OCI-LY3 (cell line): ENCODE results near the gene DOHH.

ENCODE experiments used
- H2AFZ ChIP-seq: fragments of 200-600, 300-600 bp; shearing (Covaris generic); 2 replicates; pipeline ENCODE4 v1.6.0; 2014; ENCODE audit warnings: antibody characterized with exemption, low read depth, low read length
- H3K27ac ChIP-seq: fragments of 200-600, 300-600 bp; sonication (generic); 2 replicates; pipeline ENCODE4 v1.5.1; 2014; ENCODE audit warnings: mild to moderate bottlenecking, low read length, moderate library complexity, mixed read lengths
- H3K27me3 ChIP-seq: fragments of 200-600, 300-600 bp; sonication (generic); 2 replicates; pipeline ENCODE4 v1.6.1; 2014; ENCODE audit warnings: low read depth, low read length, mixed read lengths
- H3K36me3 ChIP-seq: fragments of 200-600, 300-600 bp; sonication (generic); replicated peaks from 2 replicates; pipeline ENCODE3; 2014; ENCODE audit warnings: low read depth, low read length, mixed read lengths
- H3K4me1 ChIP-seq: fragments of 300-600, 200-600 bp; sonication (generic); 2 replicates; pipeline ENCODE4 v1.6.1; 2014; ENCODE audit warnings: low read length, mixed read lengths
- H3K4me2 ChIP-seq: fragments of 200-600, 300-600 bp; sonication (generic); 2 replicates; pipeline ENCODE4 v1.6.1; 2014; ENCODE audit warnings: low read length, mixed read lengths
- H3K4me3 ChIP-seq: fragments of 300-600, 200-600 bp; sonication (generic); 2 replicates; pipeline ENCODE4 v1.5.1; 2014; ENCODE audit warnings: antibody characterized with exemption, mild to moderate bottlenecking, low read length, moderate library complexity
- H3K79me2 ChIP-seq: fragments of 300-600, 200-600 bp; shearing (Covaris generic); 2 replicates; pipeline ENCODE4 v1.6.1; 2014; ENCODE audit warnings: mild to moderate bottlenecking, low read length, mixed read lengths
- H3K9ac ChIP-seq: fragments of 300-600, 200-600 bp; shearing (Covaris generic); 2 replicates; pipeline ENCODE4 v1.6.0; 2014; ENCODE audit warnings: mild to moderate bottlenecking, low read length, moderate library complexity
- H3K9me3 ChIP-seq: fragments of 200-600, 300-600 bp; shearing (Covaris generic); 2 replicates; pipeline ENCODE4 v1.6.1; 2014; ENCODE audit warnings: low read length, mixed read lengths; ENCODE audit not compliant: insufficient read depth
- H4K20me1 ChIP-seq: fragments of 200-600, 300-600 bp; sonication (generic); 2 replicates; pipeline ENCODE4 v1.6.1; 2016; ENCODE audit warnings: low read length, mixed read lengths; ENCODE audit not compliant: insufficient read depth
- EZH2phosphoT487 ChIP-seq: fragments of 200-600 bp; shearing (Covaris generic); IDR thresholded peaks from 2 replicates; pipeline ENCODE4 v1.6.1; 2018; ENCODE audit warnings: antibody characterized with exemption, mixed run types, low read depth
- TF ChIP-seq, protein P1 (sequence below): fragments of 200-600, 300-600 bp; sonication (generic); IDR thresholded peaks from 2 replicates; pipeline ENCODE4 v1.5.1; 2014; ENCODE audit warnings: antibody characterized with exemption, low read length, low read depth

DOHH gene

DNA sequence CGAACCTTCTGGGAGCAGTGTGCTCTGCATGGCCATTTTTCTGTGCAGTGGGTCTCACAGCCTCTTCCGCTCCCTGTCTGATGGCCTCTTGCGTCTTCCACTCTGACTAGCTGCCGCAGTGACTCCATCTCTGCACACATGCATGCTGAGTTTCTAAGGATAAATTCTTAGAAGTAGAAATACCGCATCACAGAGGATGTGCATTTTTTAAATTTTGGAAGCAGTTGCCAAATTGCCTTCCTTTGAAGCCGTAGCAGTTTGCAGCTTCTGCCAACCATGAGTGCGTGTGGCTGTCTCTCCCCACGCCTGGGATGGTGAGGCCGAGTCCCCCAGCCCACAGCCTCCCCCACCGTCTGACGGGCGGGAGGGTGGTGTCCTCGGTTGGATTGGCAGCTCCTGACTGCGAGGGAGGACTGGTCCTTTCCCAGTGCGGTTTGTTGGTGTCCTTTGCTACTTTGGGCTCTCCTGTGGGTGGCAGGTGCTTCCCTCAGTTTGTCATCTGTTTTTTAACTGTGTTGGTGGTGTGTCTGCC, 15.5 kb upstream of the DOHH start:
- Histone ChIP-seq H3K4me1 (peaks cover 4% of the 10 kb centered on the region; the same call in 1 of the 2 replicates), H3K4me3 (no peak overlapping the region), H3K27me3 (no peaks in the 10 kb centered on the region), H2AFZ (no peak overlapping the region), H3K9ac (no peak overlapping the region), H3K4me2 (no peak overlapping the region), H4K20me1 (peaks cover 90% of the 10 kb centered on the region), H3K36me3 (peaks cover 14% of the 10 kb centered on the region), H3K27ac (no peak overlapping the region), H3K9me3 (no peaks in the 10 kb centered on the region), H3K79me2 (peaks cover 86% of the 10 kb centered on the region)
- no peak for TF ChIP-seq EZH2phosphoT487
- TF ChIP-seq, protein P1, sequence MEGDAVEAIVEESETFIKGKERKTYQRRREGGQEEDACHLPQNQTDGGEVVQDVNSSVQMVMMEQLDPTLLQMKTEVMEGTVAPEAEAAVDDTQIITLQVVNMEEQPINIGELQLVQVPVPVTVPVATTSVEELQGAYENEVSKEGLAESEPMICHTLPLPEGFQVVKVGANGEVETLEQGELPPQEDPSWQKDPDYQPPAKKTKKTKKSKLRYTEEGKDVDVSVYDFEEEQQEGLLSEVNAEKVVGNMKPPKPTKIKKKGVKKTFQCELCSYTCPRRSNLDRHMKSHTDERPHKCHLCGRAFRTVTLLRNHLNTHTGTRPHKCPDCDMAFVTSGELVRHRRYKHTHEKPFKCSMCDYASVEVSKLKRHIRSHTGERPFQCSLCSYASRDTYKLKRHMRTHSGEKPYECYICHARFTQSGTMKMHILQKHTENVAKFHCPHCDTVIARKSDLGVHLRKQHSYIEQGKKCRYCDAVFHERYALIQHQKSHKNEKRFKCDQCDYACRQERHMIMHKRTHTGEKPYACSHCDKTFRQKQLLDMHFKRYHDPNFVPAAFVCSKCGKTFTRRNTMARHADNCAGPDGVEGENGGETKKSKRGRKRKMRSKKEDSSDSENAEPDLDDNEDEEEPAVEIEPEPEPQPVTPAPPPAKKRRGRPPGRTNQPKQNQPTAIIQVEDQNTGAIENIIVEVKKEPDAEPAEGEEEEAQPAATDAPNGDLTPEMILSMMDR: no peak

DNA sequence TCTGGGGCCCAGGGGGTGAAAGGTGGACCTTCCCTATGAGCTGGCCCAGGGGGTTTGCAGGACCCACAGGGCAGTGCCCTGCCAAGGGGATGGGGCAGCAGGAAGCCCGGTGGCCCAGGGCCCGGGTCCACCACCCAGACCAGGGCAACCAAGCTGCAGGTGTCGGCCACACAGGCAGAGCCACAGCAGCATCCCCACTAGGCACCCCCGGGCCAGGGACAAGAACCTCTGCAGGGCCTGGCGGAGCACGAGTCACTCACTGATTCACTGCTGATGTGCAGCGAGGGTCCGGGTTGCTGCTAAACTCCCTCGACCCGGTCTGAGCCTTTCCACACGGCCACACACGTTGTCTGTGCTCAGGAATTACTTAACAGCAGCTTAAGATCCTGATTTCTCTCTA, 14.5 kb upstream of the DOHH start:
- peaks cover 88% of the 10 kb centered on the region for H4K20me1 ChIP-seq

DNA sequence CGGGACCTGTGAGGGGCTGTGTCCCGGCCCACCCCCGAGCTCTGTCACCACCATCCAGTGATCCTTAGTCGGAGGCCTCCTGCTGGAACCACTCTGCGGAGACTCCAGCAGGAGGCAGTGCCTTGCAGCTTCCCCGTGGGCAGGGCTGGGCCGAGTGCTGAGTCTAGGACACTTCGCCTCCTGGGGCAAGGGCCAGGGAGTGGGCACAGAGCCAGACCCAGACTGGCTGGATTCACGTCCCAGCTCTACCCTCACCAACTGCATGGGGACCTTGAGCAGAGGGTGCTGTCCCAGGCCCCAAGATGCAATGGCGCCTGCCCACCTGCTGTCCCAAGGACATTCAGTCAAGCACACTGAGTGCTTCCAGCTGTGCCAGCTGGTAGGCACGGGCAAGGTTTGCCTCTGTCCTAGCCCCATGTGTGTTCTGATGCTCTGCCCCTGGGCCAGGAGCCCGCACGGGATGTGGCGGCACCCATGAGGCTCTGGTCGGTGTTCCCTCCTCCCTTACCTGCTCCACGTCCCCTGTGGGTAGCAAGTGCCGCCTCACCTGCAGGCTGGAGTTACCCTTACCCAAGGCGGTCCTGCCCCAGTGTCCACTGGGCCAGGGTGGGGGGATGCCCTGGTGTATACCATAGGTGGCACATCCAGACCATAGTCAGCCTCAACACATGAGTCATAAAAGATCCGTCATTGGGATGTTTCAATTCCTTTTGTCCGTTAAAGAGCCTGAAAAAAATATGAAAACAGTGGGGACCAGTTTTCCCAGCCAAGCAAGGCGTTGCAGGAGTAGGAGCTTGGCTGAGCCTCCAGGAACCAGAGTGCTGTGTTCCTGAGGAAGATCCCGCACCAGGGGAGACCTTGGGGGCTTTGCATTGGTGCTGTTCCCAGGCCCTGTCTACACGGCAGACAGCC, 13.0 kb upstream of the DOHH start:
- no peak for TF ChIP-seq EZH2phosphoT487
- TF ChIP-seq, protein P1: no peak
- no peaks in the 10 kb centered on the region for H3K27me3 ChIP-seq
- peaks cover 4% of the 10 kb centered on the region; the same call in 1 of the 2 replicates for H3K4me1 ChIP-seq
- H3K27ac ChIP-seq: no peak overlapping the region
- peaks cover 88% of the 10 kb centered on the region for H3K79me2 ChIP-seq
- no peak overlapping the region for H3K4me3 ChIP-seq
- no peak overlapping the region for H2AFZ ChIP-seq
- no peak overlapping the region for H3K4me2 ChIP-seq
- H3K9ac ChIP-seq: no peak overlapping the region
- H3K36me3 ChIP-seq: peaks cover 18% of the 10 kb centered on the region
- no peaks in the 10 kb centered on the region for H3K9me3 ChIP-seq
- H4K20me1 ChIP-seq: peaks cover 86% of the 10 kb centered on the region

More for the DNA sequence above, 14.5 kb upstream of the DOHH start:
- peaks cover 4% of the 10 kb centered on the region; the same call in 1 of the 2 replicates for H3K4me1 ChIP-seq
- no peak overlapping the region for H2AFZ ChIP-seq
- H3K79me2 ChIP-seq: peaks cover 86% of the 10 kb centered on the region
- no peak overlapping the region for H3K27ac ChIP-seq
- peaks cover 17% of the 10 kb centered on the region for H3K36me3 ChIP-seq
- no peaks in the 10 kb centered on the region for H3K9me3 ChIP-seq
- no peak overlapping the region for H3K4me3 ChIP-seq
- H3K9ac ChIP-seq: no peak overlapping the region
- TF ChIP-seq EZH2phosphoT487: no peak
- TF ChIP-seq, protein P1: no peak
- no peaks in the 10 kb centered on the region for H3K27me3 ChIP-seq
- no peak overlapping the region for H3K4me2 ChIP-seq

DNA sequence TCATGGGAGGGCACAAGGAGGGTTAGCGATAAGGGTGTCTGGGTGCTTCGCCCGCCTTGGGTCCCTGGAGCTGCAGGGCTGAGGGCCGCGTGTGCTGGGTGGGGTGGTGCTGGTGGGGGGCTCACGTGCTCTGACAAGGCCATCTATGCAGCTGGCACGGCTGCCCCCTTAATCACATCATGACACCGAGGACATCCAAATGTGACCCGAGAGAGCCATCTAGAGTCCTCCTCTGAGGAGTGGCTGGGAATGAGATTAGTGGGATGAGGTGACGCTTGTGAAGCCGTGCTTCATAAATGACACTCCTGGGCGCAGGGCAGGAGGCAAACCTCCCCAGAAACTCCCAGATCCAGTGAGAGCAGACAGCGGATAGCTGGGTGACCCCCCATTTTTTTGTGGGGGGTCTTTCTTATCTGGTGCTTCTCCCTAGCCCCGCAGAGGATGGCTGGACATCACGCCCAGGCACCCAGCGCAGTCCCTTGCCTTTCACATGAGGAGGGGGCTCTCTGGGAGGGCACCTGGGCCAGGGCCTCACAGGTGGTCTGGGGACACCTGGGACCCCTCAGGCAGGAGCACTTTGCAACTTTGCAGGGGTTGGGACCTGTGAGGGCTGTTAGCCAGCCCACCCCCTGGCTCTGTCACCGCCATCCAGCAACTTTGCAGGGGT, 12.2 kb upstream of the DOHH start:
- H3K36me3 ChIP-seq: peaks cover 22% of the 10 kb centered on the region
- H3K27ac ChIP-seq: no peak overlapping the region
- H3K4me1 ChIP-seq: peaks cover 6% of the 10 kb centered on the region
- peaks cover 91% of the 10 kb centered on the region for H3K79me2 ChIP-seq
- no peak overlapping the region for H3K9ac ChIP-seq
- H3K4me3 ChIP-seq: no peak overlapping the region
- H3K27me3 ChIP-seq: no peaks in the 10 kb centered on the region
- no peak overlapping the region for H2AFZ ChIP-seq
- H4K20me1 ChIP-seq: peaks cover 84% of the 10 kb centered on the region
- no peaks in the 10 kb centered on the region for H3K9me3 ChIP-seq
- TF ChIP-seq EZH2phosphoT487: no peak
- TF ChIP-seq, protein P1: no peak
- H3K4me2 ChIP-seq: no peak overlapping the region
